OCI-LY3 (cell line): ENCODE measurements around the gene BLOC1S1.
A peak's percentile ranks its signal among the peaks of the same experiment; 100 is the strongest.

ENCODE experiments used
- H2AFZ ChIP-seq: fragments of 200-600, 300-600 bp; shearing (Covaris generic); 2 replicates; pipeline ENCODE4 v1.6.0; 2014; ENCODE audit warnings: antibody characterized with exemption, low read depth, low read length
- H3K27ac ChIP-seq: fragments of 200-600, 300-600 bp; sonication (generic); 2 replicates; pipeline ENCODE4 v1.5.1; 2014; ENCODE audit warnings: mild to moderate bottlenecking, low read length, moderate library complexity, mixed read lengths
- H3K27me3 ChIP-seq: fragments of 200-600, 300-600 bp; sonication (generic); 2 replicates; pipeline ENCODE4 v1.6.1; 2014; ENCODE audit warnings: low read depth, low read length, mixed read lengths
- H3K36me3 ChIP-seq: fragments of 200-600, 300-600 bp; sonication (generic); replicated peaks from 2 replicates; pipeline ENCODE3; 2014; ENCODE audit warnings: low read depth, low read length, mixed read lengths
- H3K4me1 ChIP-seq: fragments of 300-600, 200-600 bp; sonication (generic); 2 replicates; pipeline ENCODE4 v1.6.1; 2014; ENCODE audit warnings: low read length, mixed read lengths
- H3K4me2 ChIP-seq: fragments of 200-600, 300-600 bp; sonication (generic); 2 replicates; pipeline ENCODE4 v1.6.1; 2014; ENCODE audit warnings: low read length, mixed read lengths
- H3K4me3 ChIP-seq: fragments of 300-600, 200-600 bp; sonication (generic); 2 replicates; pipeline ENCODE4 v1.5.1; 2014; ENCODE audit warnings: antibody characterized with exemption, mild to moderate bottlenecking, low read length, moderate library complexity
- H3K79me2 ChIP-seq: fragments of 300-600, 200-600 bp; shearing (Covaris generic); 2 replicates; pipeline ENCODE4 v1.6.1; 2014; ENCODE audit warnings: mild to moderate bottlenecking, low read length, mixed read lengths
- H3K9ac ChIP-seq: fragments of 300-600, 200-600 bp; shearing (Covaris generic); 2 replicates; pipeline ENCODE4 v1.6.0; 2014; ENCODE audit warnings: mild to moderate bottlenecking, low read length, moderate library complexity
- H3K9me3 ChIP-seq: fragments of 200-600, 300-600 bp; shearing (Covaris generic); 2 replicates; pipeline ENCODE4 v1.6.1; 2014; ENCODE audit warnings: low read length, mixed read lengths; ENCODE audit not compliant: insufficient read depth
- H4K20me1 ChIP-seq: fragments of 200-600, 300-600 bp; sonication (generic); 2 replicates; pipeline ENCODE4 v1.6.1; 2016; ENCODE audit warnings: low read length, mixed read lengths; ENCODE audit not compliant: insufficient read depth
- CTCF ChIP-seq: fragments of 200-600, 300-600 bp; sonication (generic); IDR thresholded peaks from 2 replicates; pipeline ENCODE4 v1.5.1; 2014; ENCODE audit warnings: antibody characterized with exemption, low read length, low read depth
- EZH2phosphoT487 ChIP-seq: fragments of 200-600 bp; shearing (Covaris generic); IDR thresholded peaks from 2 replicates; pipeline ENCODE4 v1.6.1; 2018; ENCODE audit warnings: antibody characterized with exemption, mixed run types, low read depth

BLOC1S1 gene

GRCh38 chr12:55739025-55739378 is 23.2 kb downstream of the BLOC1S1 start:
- H3K27ac ChIP-seq: no peak overlapping the region
- no peak overlapping the region for H3K9ac ChIP-seq
- H3K4me3 ChIP-seq: peak overlapping the region; percentile 87
- peaks cover 12% of the 10 kb centered on the region for H3K4me1 ChIP-seq
- H4K20me1 ChIP-seq: no peaks in the 10 kb centered on the region
- H2AFZ ChIP-seq: no peak overlapping the region
- H3K27me3 ChIP-seq: peaks cover 10% of the 10 kb centered on the region; the same call in 1 of the 2 replicates
- TF ChIP-seq EZH2phosphoT487 (no peak), CTCF (no peak)
- H3K79me2 ChIP-seq: no peaks in the 10 kb centered on the region
- no peaks in the 10 kb centered on the region for H3K36me3 ChIP-seq
- H3K4me2 ChIP-seq: no peak overlapping the region; the same call in 1 of the 2 replicates
- no peaks in the 10 kb centered on the region for H3K9me3 ChIP-seq

GRCh38 chr12:55741931-55742680 is 26.3 kb downstream of the BLOC1S1 start:
- Histone ChIP-seq H2AFZ (peak overlapping the region; percentile 82), H3K4me3 (peak overlapping the region; percentile 83), H3K36me3 (no peaks in the 10 kb centered on the region), H3K79me2 (no peaks in the 10 kb centered on the region), H3K9ac (peak overlapping the region; percentile 56), H3K27ac (no peak overlapping the region), H3K27me3 (peaks cover 14% of the 10 kb centered on the region), H3K4me2 (peak overlapping the region; percentile 87), H4K20me1 (no peaks in the 10 kb centered on the region), H3K9me3 (no peaks in the 10 kb centered on the region), H3K4me1 (peaks cover 26% of the 10 kb centered on the region)
- no peak for TF ChIP-seq EZH2phosphoT487
- no peak for TF ChIP-seq CTCF

- TF ChIP-seq CTCF (no peak), EZH2phosphoT487 (no peak)
- Histone ChIP-seq H3K9ac (peak within 1 kb of the TSS; percentile 61), H3K4me1 (peaks cover 20% of the 10 kb centered on the region), H4K20me1 (no peaks in the 10 kb centered on the region), H3K4me3 (peak within 1 kb of the TSS; percentile 89), H3K27ac (no peak within 1 kb of the TSS), H3K27me3 (peaks cover 14% of the 10 kb centered on the region), H3K9me3 (no peaks in the 10 kb centered on the region), H3K79me2 (no peaks in the 10 kb centered on the region), H3K4me2 (peak within 1 kb of the TSS; percentile 99), H2AFZ (peak within 1 kb of the TSS; percentile 82), H3K36me3 (no peaks in the 10 kb centered on the region)
Measured at GRCh38 chr12:55742719-55743405, 27.0 kb downstream of the BLOC1S1 start, which contains the start of gene GDF11. TSS of gene GDF11 (plus strand) at chr12:55743122. CDS start at chr12:55743317, 195 bp downstream.
